GM18873 (cell line): ENCODE data around the gene NLRC3.
"Not testable (repeated sequence)": the region's sequence is repeated elsewhere in the genome, so short reads cannot be mapped to it uniquely, and the experiment has no call there.

Source experiments
- ATAC-seq: cut with Tn5 transposase; IDR thresholded peaks from one replicate; pipeline ENCODE4 v1.9.1; 2021; ENCODE audit warnings: mild to moderate bottlenecking, moderate library complexity, moderate number of reproducible peaks; ENCODE audit not compliant: unreplicated experiment, low FRiP score

NLRC3 gene

DNA sequence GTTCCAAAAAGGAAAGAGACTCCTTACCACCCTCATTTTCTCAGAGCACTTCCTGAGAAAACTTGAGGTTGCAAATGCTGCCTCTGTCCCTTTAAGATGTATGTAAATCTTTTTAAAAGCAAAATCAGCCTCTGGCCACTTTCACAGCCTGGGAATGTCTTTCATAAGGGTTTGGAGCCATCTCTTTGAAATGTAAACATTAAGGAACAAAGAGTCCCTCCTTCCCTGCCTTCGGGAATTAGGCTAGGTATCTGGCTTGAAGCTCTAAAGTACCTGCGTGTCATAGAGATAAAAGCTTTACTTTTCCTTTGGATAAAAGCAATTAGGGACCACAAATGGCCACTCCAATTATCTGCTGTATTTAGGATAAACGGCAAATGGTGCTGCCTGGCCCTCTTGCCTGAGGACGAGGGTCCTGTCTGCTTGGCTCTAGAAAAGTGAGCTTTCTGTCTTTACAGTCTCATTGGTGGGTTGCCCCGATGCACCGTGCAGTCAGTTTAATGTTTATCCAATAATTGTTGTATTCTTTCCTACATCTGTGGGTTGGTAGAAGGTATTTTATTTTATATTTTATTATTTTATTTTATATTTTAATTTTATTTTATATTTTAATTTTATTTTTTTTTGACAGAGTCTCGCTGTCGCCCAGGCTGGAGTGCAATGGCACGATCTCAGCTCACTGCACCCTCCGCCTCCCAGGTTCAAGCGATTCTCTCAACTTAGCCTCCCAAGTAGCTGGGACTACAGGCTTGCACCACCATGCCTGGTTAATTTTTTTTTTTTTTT lies 23.9 kb downstream of the NLRC3 start:
- ATAC-seq: no peak

DNA sequence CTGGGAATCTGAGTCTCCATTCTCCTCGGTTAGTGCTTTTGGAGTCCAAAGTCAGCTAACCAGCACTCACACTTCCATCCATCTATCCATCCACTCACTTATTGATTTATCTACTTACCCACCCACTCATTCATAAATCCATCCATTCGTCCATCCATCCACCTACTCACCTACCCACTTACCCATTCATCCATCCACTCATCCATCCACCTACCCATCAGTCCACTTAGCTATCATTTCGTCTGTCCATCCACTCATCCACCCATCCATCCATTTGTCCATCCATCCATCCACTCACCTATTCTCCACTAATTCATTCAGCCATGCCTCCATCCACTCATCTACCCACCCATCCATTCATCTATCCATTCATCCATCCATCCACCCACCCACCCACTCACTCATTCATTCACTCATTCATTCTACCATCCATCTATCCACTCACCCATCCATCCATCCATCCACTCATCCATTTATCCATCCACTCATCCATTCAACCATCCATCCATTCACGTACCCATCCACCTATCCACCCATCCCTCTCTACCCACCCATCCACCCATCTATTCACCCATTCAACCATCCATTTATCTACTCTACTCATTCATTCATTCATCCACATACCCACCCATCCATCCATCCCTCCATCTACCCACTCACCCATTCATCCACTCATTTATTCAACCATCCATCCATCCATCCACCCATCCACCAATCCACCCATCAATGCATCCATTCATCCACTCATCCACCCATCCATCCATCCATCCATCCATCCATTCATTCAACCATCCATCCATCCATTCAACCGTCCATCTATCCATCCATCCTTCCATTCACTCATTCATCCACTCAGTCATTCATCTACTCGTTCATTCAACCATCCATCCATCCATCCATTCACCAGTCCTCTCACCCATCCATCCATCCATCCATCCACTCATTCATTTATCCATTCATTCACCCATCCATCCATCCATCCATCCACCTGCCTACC lies 26.1 kb downstream of the NLRC3 start:
- no peak for ATAC-seq

GRCh38 chr16:3549906-3550305 lies 27.3 kb downstream of the NLRC3 start:
- ATAC-seq: no peak

GRCh38 chr16:3548859-3549258 lies 28.3 kb downstream of the NLRC3 start:
- ATAC-seq: no peak

- ATAC-seq: no peak
These were observed 28.8 kb downstream of the NLRC3 start for GRCh38 chr16:3548445-3548844.

GRCh38 chr16:3546986-3547682 lies 30.1 kb downstream of the NLRC3 start:
- ATAC-seq: no peak

GRCh38 chr16:3542601-3543373 lies 34.4 kb downstream of the NLRC3 start:
- ATAC-seq: no peak

DNA sequence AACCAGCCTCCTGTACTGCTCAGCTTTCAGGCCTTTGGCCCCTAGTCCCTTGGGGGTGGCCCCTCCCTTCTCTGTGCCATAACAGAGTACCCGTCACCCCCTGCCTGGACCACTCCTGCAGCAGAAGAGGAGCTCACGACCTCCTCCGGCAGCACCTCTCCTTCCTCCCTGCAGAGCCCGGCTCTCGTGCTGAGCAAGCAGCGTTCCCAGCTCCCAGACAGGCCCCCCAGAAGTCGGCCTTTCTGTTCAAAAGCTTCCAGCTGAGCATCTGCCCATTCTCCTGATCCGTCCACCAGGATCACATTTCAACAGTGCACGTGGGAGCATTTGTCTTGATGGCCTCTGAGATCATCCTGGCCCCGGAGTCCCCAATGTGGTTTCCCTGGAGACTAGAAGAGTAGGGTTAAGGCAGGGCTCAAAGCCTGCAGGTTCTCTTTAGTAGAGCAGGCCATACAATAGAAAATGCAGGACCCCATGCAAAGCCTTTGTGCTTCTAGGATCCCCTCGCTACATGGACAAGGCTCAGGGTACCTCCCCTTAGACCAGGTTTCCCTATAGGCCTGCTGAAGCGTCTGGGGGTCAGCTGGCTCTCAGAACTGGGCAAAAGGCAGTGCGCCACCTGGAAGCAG lies 35.6 kb downstream of the NLRC3 start:
- no peak for ATAC-seq

DNA sequence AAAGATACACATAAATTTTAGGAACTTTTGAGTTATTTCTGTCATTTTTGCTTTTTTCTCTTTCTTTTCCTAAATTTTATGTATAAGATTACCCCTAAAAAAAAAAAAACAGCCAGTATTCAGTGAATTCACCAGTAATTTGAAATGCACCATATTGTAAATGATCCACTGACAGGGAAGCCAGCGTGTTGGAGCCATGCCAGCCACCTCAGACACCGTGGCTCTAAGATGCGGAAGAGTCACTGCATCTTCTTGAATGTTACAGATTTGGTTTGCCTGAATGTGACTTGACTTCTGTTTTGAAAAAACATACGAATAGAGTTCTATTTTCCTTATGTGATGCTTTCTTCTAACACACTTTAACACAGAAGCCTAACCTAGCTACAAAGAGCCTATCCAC lies 39.0 kb downstream of the NLRC3 start:
- ATAC-seq: no peak

GRCh38 chr16:3536851-3537250 lies 40.4 kb downstream of the NLRC3 start:
- ATAC-seq: no peak

DNA sequence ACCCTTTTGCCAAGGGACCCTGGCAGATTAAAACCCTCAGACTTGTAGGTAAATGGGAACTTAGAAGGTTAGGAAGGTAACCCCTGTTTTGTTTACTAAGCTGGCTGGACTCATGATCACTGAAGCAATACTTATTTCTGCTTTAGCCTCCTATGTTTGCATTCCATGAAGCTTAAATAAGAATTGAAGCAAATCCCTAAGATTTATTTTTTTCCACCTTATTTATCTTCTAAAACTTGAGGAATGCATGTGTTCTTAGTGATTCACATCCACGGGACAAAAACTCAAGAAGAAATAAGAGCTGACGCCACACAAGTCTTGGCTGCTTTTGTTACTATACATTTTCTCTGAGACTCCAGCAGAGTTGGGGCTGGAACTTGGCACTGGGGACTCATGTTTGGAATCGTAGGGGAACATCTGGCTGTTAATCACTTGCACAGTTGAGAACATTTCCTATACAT lies 40.9 kb downstream of the NLRC3 start:
- ATAC-seq: no peak

DNA sequence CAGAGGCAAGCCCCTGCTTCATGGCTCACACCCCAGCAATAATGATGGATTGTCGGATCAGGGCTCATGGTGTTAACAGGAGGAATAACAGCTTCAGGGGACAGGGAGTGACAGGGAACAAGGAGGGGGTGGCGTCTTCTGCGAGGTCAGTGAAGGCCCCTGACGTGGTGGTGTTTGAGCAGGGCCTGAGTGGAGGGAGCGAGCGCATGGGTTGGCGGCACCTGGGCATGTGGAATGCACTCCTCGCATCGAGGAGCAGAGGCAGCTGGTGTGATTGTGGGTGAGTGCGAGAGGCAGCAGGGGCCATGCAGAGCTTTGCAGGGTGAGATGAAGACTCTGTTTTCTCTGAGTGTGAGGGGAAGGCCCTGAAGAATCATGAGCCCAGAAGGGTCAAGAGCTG lies 43.1 kb downstream of the NLRC3 start:
- no peak for ATAC-seq

DNA sequence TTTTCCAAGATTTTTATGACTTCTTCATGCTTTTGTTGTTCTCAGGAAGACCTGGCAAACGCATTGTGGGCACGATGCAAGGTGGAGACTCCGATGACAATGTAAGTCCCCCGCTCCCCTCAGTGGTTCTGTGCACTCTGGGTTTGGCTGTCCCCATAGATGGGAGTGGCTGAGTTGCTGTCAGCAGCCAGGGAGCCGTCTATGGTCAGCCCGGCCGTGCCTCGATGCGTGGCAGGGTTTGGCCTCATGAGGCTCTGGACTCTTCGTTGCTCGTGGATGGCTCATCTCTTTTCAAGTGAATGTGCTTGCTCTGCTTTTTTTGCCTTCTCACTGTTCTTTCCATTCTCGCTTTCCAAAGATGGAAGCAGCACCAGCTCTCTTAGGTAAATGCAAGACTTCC lies 44.5 kb downstream of the NLRC3 start:
- no peak for ATAC-seq

GRCh38 chr16:3530371-3530914 lies 46.8 kb downstream of the NLRC3 start:
- no peak for ATAC-seq

GRCh38 chr16:3529175-3529574 lies 48.0 kb downstream of the NLRC3 start:
- no peak for ATAC-seq

DNA sequence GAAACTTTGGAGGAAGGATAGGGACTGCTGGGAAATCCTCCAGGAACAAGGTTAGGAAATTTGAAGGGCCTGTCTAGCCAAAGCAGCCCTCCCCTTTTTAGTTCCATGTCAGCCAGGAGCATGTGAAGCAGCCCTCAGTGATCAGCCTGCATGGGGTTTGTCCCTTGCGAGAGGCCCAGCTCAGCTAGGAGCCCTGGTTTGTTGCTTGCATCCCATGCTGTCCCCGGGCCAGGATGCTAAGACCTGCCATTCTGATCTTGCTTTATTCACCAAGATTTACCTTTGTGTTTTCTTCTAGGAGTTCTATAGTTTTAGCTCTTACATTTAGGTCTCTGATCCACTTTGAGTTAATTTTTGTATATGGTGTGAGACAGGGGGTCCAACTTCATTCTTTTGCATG lies 48.8 kb downstream of the NLRC3 start:
- no peak for ATAC-seq

- not testable (repeated sequence) for ATAC-seq
These were observed 49.9 kb downstream of the NLRC3 start for GRCh38 chr16:3527216-3527829.

- ATAC-seq: no peak
These were observed 51.3 kb downstream of the NLRC3 start for GRCh38 chr16:3525951-3526350.

GRCh38 chr16:3523281-3523680 lies 53.9 kb downstream of the NLRC3 start:
- no peak for ATAC-seq
